Measurements from ENCODE around the gene HIBCH. TPM values are rescaled to one million over a fixed set of nuclear protein-coding genes. Genes with fewer than 3 reads are reported as not detected.

Gene HIBCH
- total and polyA plus RNA-seq, 2 of the 13 experiments (the other 11 are each of a cell fraction or from before 2014, with no cell fraction given): 18.8 to 49.5 TPM

DNA sequence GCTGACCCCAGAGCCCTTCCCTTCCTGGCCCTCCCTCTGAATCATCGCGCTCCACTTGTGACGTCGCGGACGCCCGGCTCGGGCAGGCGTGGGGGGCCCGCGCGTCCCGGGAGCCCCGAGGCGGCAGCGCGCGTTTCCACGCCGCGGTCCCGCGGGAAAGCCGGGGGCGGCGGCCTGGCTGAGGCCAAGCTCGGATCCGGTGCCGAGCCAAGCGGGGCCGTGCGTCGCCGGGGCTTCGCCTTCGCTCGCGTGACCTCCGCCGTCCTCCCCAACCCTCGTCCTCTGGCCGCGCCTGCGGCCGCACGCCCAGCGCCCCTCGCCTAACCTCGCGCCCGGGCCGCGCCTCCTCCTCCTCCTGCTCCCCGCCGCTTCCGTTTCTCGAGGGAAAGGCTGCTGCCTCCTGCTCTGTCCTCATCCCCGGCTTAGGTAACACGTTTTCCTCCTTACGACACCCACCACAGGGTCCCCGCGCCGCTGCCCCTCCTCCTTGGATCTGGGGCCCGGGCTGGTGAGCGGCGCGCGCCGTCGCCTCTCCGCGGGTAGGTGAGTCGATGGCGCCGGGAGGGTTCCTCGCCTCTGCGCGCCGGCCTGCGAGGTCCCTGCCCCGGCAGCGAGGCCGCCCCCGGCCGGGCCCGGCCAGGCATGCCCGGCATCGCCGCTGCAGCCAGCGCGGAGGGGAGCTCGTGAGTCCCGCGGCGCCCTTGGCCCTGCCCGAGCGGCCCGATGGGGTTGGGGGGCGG, 24.1 kb upstream of the HIBCH start, which contains the start of gene INPP1 (continued):
- TF ChIP-seq, protein P1, sequence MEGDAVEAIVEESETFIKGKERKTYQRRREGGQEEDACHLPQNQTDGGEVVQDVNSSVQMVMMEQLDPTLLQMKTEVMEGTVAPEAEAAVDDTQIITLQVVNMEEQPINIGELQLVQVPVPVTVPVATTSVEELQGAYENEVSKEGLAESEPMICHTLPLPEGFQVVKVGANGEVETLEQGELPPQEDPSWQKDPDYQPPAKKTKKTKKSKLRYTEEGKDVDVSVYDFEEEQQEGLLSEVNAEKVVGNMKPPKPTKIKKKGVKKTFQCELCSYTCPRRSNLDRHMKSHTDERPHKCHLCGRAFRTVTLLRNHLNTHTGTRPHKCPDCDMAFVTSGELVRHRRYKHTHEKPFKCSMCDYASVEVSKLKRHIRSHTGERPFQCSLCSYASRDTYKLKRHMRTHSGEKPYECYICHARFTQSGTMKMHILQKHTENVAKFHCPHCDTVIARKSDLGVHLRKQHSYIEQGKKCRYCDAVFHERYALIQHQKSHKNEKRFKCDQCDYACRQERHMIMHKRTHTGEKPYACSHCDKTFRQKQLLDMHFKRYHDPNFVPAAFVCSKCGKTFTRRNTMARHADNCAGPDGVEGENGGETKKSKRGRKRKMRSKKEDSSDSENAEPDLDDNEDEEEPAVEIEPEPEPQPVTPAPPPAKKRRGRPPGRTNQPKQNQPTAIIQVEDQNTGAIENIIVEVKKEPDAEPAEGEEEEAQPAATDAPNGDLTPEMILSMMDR (CRISPR knock-in tag; IDR thresholded peaks at IDR 0.05): no peak
- TF ChIP-seq GABPB1 (CRISPR knock-in tag; IDR thresholded peaks at IDR 0.05) (peak; percentile 85), DPF2 (CRISPR knock-in tag; IDR thresholded peaks at IDR 0.05; ENCODE audit: borderline replicate concordance, low read depth) (0 out of 2 replicates have a peak, but pooled peaks have one; percentile 47), ZMAT5 (CRISPR knock-in tag; IDR thresholded peaks at IDR 0.05; ENCODE audit: borderline replicate concordance, low read depth) (no peak; the same call in 1 of the 2 replicates), ZZZ3 (CRISPR knock-in tag; IDR thresholded peaks at IDR 0.05; ENCODE audit: borderline replicate concordance) (peak; percentile 80; the same call in 1 of the 2 replicates), ISX (CRISPR knock-in tag; conservative IDR thresholded peaks at IDR 0.05) (no peak), PHF20 (CRISPR knock-in tag; IDR thresholded peaks at IDR 0.05) (peak; percentile 39), ZNF362 (CRISPR knock-in tag; IDR thresholded peaks at IDR 0.05; ENCODE audit: borderline replicate concordance) (peak; percentile 56; the same call in 1 of the 2 replicates), MAFK (conservative IDR thresholded peaks at IDR 0.05 in 1 of 2, IDR thresholded peaks at IDR 0.05 in 1 of 2; ENCODE audit: low read length in 2 of 2) (no peak), MEF2D (CRISPR knock-in tag; IDR thresholded peaks at IDR 0.05) (no peak), MLLT10 (CRISPR knock-in tag; IDR thresholded peaks at IDR 0.05) (no peak), RAD51 (IDR thresholded peaks at IDR 0.05; ENCODE audit: borderline replicate concordance) (no peak), ZNF317 (CRISPR knock-in tag; IDR thresholded peaks at IDR 0.05) (no peak), ZNF414 (CRISPR knock-in tag; IDR thresholded peaks at IDR 0.05) (0 out of 2 replicates have a peak, but pooled peaks have one; percentile 59), HHEX (CRISPR knock-in tag; IDR thresholded peaks at IDR 0.05) (no peak), ZNF446 (CRISPR knock-in tag; IDR thresholded peaks at IDR 0.05) (peak; percentile 92; the same call in 1 of the 2 replicates), WIZ (CRISPR knock-in tag; IDR thresholded peaks at IDR 0.05) (peak; percentile 46; the same call in 1 of the 2 replicates), CENPX (CRISPR knock-in tag; IDR thresholded peaks at IDR 0.05) (no peak)
- TF ChIP-seq, protein P2, sequence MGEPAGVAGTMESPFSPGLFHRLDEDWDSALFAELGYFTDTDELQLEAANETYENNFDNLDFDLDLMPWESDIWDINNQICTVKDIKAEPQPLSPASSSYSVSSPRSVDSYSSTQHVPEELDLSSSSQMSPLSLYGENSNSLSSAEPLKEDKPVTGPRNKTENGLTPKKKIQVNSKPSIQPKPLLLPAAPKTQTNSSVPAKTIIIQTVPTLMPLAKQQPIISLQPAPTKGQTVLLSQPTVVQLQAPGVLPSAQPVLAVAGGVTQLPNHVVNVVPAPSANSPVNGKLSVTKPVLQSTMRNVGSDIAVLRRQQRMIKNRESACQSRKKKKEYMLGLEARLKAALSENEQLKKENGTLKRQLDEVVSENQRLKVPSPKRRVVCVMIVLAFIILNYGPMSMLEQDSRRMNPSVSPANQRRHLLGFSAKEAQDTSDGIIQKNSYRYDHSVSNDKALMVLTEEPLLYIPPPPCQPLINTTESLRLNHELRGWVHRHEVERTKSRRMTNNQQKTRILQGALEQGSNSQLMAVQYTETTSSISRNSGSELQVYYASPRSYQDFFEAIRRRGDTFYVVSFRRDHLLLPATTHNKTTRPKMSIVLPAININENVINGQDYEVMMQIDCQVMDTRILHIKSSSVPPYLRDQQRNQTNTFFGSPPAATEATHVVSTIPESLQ (CRISPR knock-in tag; conservative IDR thresholded peaks at IDR 0.05): 0 out of 2 replicates have a peak, but pooled peaks have one; percentile 51
